Measurements from ENCODE around the gene KIF20A.

- TF ChIP-seq, protein P1, sequence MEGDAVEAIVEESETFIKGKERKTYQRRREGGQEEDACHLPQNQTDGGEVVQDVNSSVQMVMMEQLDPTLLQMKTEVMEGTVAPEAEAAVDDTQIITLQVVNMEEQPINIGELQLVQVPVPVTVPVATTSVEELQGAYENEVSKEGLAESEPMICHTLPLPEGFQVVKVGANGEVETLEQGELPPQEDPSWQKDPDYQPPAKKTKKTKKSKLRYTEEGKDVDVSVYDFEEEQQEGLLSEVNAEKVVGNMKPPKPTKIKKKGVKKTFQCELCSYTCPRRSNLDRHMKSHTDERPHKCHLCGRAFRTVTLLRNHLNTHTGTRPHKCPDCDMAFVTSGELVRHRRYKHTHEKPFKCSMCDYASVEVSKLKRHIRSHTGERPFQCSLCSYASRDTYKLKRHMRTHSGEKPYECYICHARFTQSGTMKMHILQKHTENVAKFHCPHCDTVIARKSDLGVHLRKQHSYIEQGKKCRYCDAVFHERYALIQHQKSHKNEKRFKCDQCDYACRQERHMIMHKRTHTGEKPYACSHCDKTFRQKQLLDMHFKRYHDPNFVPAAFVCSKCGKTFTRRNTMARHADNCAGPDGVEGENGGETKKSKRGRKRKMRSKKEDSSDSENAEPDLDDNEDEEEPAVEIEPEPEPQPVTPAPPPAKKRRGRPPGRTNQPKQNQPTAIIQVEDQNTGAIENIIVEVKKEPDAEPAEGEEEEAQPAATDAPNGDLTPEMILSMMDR (IDR thresholded peaks at IDR 0.05): no peak
- no peak for TF ChIP-seq EZH2 (IDR thresholded peaks at IDR 0.05; ENCODE audit: borderline replicate concordance, insufficient read depth, low read depth, low read length, poor library complexity, severe bottlenecking)
These were observed 45.8 kb downstream of the KIF20A start for GRCh38 chr5:138224712-138225111.

Data from B cell (primary cell).